ENCODE results near the gene KLHL9.

KLHL9 gene

GRCh38 chr9:21320465-21320864 lies 14.7 kb downstream of the KLHL9 start:
- no peak overlapping the region for H3K4me3 ChIP-seq (replicated peaks; ENCODE audit: insufficient read depth, low read length)
- H3K27me3 ChIP-seq (ENCODE audit: insufficient read depth, poor library complexity, severe bottlenecking): no peaks in the 10 kb centered on the region
- no peak overlapping the region for H3K27ac ChIP-seq (replicated peaks)
- DNase-seq (ENCODE audit: low read depth in 1 of 2, low spot score in 1 of 2): no peak
- no peak for TF ChIP-seq POLR2AphosphoS5 (IDR thresholded peaks at IDR 0.05; ENCODE audit: low read depth)
- no peak for TF ChIP-seq CTCF (IDR thresholded peaks at IDR 0.05; ENCODE audit: insufficient read depth, low read length)
- no peak for TF ChIP-seq REST (IDR thresholded peaks at IDR 0.05; ENCODE audit: insufficient replicate concordance, low read depth)
- TF ChIP-seq GABPA (IDR thresholded peaks at IDR 0.05; ENCODE audit: low read depth): no peak
- no peak for TF ChIP-seq SPI1 (IDR thresholded peaks at IDR 0.05; ENCODE audit: borderline replicate concordance, low read depth)

- no peaks in the 10 kb centered on the region for H3K27me3 ChIP-seq (ENCODE audit: insufficient read depth, poor library complexity, severe bottlenecking)
- H3K27ac ChIP-seq (replicated peaks): no peak overlapping the region
- DNase-seq (ENCODE audit: low read depth in 1 of 2, low spot score in 1 of 2): no peak
- no peak overlapping the region for H3K4me3 ChIP-seq (replicated peaks; ENCODE audit: insufficient read depth, low read length)
- TF ChIP-seq REST (IDR thresholded peaks at IDR 0.05; ENCODE audit: insufficient replicate concordance, low read depth): no peak
- peak; percentile 27 for TF ChIP-seq CTCF (IDR thresholded peaks at IDR 0.05; ENCODE audit: insufficient read depth, low read length)
These were observed 17.0 kb downstream of the KLHL9 start for GRCh38 chr9:21317956-21318923.

GRCh38 chr9:21316860-21317259 lies 18.3 kb downstream of the KLHL9 start:
- TF ChIP-seq SPI1 (IDR thresholded peaks at IDR 0.05; ENCODE audit: borderline replicate concordance, low read depth) (no peak), CTCF (IDR thresholded peaks at IDR 0.05; ENCODE audit: insufficient read depth, low read length) (no peak), GABPA (IDR thresholded peaks at IDR 0.05; ENCODE audit: low read depth) (no peak), POLR2AphosphoS5 (IDR thresholded peaks at IDR 0.05; ENCODE audit: low read depth) (no peak), REST (IDR thresholded peaks at IDR 0.05; ENCODE audit: insufficient replicate concordance, low read depth) (no peak)
- no peaks in the 10 kb centered on the region for H3K27me3 ChIP-seq (ENCODE audit: insufficient read depth, poor library complexity, severe bottlenecking)
- H3K27ac ChIP-seq (replicated peaks): no peak overlapping the region
- no peak for DNase-seq (ENCODE audit: low read depth in 1 of 2, low spot score in 1 of 2)
- no peak overlapping the region for H3K4me3 ChIP-seq (replicated peaks; ENCODE audit: insufficient read depth, low read length)

All from HL-60 (cell line).